GM23248 (cell line): ENCODE results near the gene ASB12. TPM values are rescaled to one million over a fixed set of nuclear protein-coding genes. Genes with fewer than 3 reads are reported as not detected.

ENCODE experiments used
- DNase-seq: peaks from one replicate; pipeline ENCODE4 v3.0.0-alpha.2; 2015
- H2AFZ ChIP-seq: fragments of 200-600 bp; sonication (generic); 2 replicates; pipeline ENCODE4 v1.6.1; 2016; ENCODE audit warnings: antibody characterized with exemption
- H3F3A ChIP-seq: fragments of 200-600 bp; sonication (generic); 2 replicates; pipeline ENCODE4 v1.6.1; 2016; ENCODE audit warnings: mild to moderate bottlenecking, antibody characterized with exemption, mixed run types; ENCODE audit not compliant: insufficient read depth
- H3K27ac ChIP-seq: fragments of 200-600 bp; sonication (generic); 2 replicates; pipeline ENCODE4 v1.5.1; 2016; ENCODE audit warnings: mild to moderate bottlenecking
- H3K27me3 ChIP-seq: fragments of 200-600 bp; sonication (generic); replicated peaks from 2 replicates; pipeline ENCODE4 v1.6.1; 2016; ENCODE audit warnings: mild to moderate bottlenecking; ENCODE audit not compliant: insufficient read depth
- H3K36me3 ChIP-seq: fragments of 200-600 bp; sonication (generic); 2 replicates; pipeline ENCODE4 v1.6.1; 2016; ENCODE audit warnings: low read depth, mild to moderate bottlenecking
- H3K4me1 ChIP-seq: fragments of 200-600 bp; sonication (generic); 2 replicates; pipeline ENCODE4 v1.6.1; 2016; ENCODE audit warnings: mild to moderate bottlenecking; ENCODE audit not compliant: insufficient read depth
- H3K4me2 ChIP-seq: fragments of 200-600 bp; sonication (generic); one replicate; pipeline ENCODE4 v1.6.1; 2016; ENCODE audit warnings: mild to moderate bottlenecking; ENCODE audit not compliant: unreplicated experiment
- H3K4me3 ChIP-seq: fragments of 200-600 bp; sonication (generic); 2 replicates; pipeline ENCODE4 v1.5.1; 2016; ENCODE audit warnings: mild to moderate bottlenecking
- H3K79me2 ChIP-seq: fragments of 200-600 bp; sonication (generic); 2 replicates; pipeline ENCODE4 v1.6.1; 2016; ENCODE audit warnings: mild to moderate bottlenecking; ENCODE audit not compliant: insufficient read depth
- H3K9ac ChIP-seq: fragments of 200-600 bp; sonication (generic); 2 replicates; pipeline ENCODE4 v1.6.1; 2016; ENCODE audit warnings: mild to moderate bottlenecking
- H3K9me2 ChIP-seq: fragments of 200-600 bp; sonication (generic); 2 replicates; pipeline ENCODE4 v1.6.1; 2016; ENCODE audit warnings: mixed run types, mild to moderate bottlenecking, moderate library complexity; ENCODE audit not compliant: insufficient read depth
- H3K9me3 ChIP-seq: fragments of 200-600 bp; sonication (generic); one replicate; pipeline ENCODE4 v1.6.1; 2017; ENCODE audit warnings: low read depth
- H4K20me1 ChIP-seq: fragments of 200-600 bp; sonication (generic); 2 replicates; pipeline ENCODE4 v1.6.0; 2016; ENCODE audit not compliant: insufficient read depth
- EZH2 ChIP-seq: fragments of 200-600 bp; sonication (generic); IDR thresholded peaks from 2 replicates; pipeline ENCODE4 v1.6.1; 2018; ENCODE audit warnings: antibody characterized with exemption, mild to moderate bottlenecking; ENCODE audit not compliant: insufficient read depth, poor library complexity, severe bottlenecking
- EZH2phosphoT487 ChIP-seq: fragments of 200-600 bp; sonication (generic); IDR thresholded peaks from 2 replicates; pipeline ENCODE4 v1.6.1; 2018; ENCODE audit warnings: antibody characterized with exemption, moderate library complexity, mild to moderate bottlenecking, low read depth; ENCODE audit not compliant: insufficient read depth
- WGBS, 2 experiments: methylation state at CpG; one replicate each; pipeline ENCODE4 v1.1.6; 2015 to 2017; ENCODE audit warnings: low lambda C conversion rate in 2 of 2, low coverage in 1 of 2; ENCODE audit errors: missing lambda C conversion rate in 2 of 2; 5-methylcytosine and 5-hydroxymethylcytosine counted together
- in situ Hi-C: fragments of 300-500 bp; cut with MboI; formaldehyde crosslinking; loops from 2 replicates; pipeline ENCODE4 v1.15.0; 2020
- polyA plus RNA-seq: library from polyadenylated mRNA; unstranded; fragments of >200 nt; fragmentation: Nextera tagmentation; extraction: Ambion mirVana; gene quantifications from 2 replicates; pipeline ENCODE4 v1.2.1, GENCODE V29; 2016
- total RNA-seq: library from RNA; depleted of rRNA; stranded (reverse); fragments of >200 nt; shearing (Covaris generic); gene quantifications from 2 replicates; pipeline ENCODE4 v1.2.3, GENCODE V29; 2014

The ASB12 gene
- total and polyA plus RNA-seq, 2 experiments from 2014 or later, result 0.22 TPM; not detected in 1

- Histone ChIP-seq H3K4me3 (no peak overlapping the region), H3K4me1 (no peaks in the 10 kb centered on the region), H3K27ac (no peak overlapping the region), H3K27me3 (no peaks in the 10 kb centered on the region), H2AFZ (no peak overlapping the region), H3K79me2 (no peaks in the 10 kb centered on the region), H3F3A (no peaks in the 10 kb centered on the region), H3K9me3 (no peaks in the 10 kb centered on the region), H3K9ac (no peak overlapping the region), H3K36me3 (no peaks in the 10 kb centered on the region), H3K4me2 (no peak overlapping the region), H3K9me2 (no peaks in the 10 kb centered on the region), H4K20me1 (no peaks in the 10 kb centered on the region)
- TF ChIP-seq EZH2phosphoT487 (no peak), EZH2 (no peak)
- 60 to 73% methylated on average over 3 to 4 of the region's 5 CpGs for WGBS, 2 experiments
- in situ Hi-C loops, result no loop called here
- no peak for DNase-seq
These were observed 37.7 kb downstream of the ASB12 start for GRCh38 chrX:64192673-64193072.

- Histone ChIP-seq H3K9ac (no peak overlapping the region), H3K36me3 (no peaks in the 10 kb centered on the region), H3K27me3 (no peaks in the 10 kb centered on the region), H3K4me1 (no peaks in the 10 kb centered on the region), H4K20me1 (no peaks in the 10 kb centered on the region), H3K4me2 (no peak overlapping the region), H3K9me3 (no peaks in the 10 kb centered on the region), H2AFZ (no peak overlapping the region), H3K79me2 (no peaks in the 10 kb centered on the region), H3K4me3 (no peak overlapping the region), H3K27ac (no peak overlapping the region), H3K9me2 (no peaks in the 10 kb centered on the region), H3F3A (no peaks in the 10 kb centered on the region)
- DNase-seq, result no peak
- no peak for TF ChIP-seq EZH2
- no peak for TF ChIP-seq EZH2phosphoT487
- WGBS, 2 experiments, result 93 to 100% methylated on average over 3 of the region's 3 CpGs
- in situ Hi-C loops, result no loop called here
These were observed 38.4 kb downstream of the ASB12 start for GRCh38 chrX:64192040-64192439.

- Histone ChIP-seq H3K4me2 (no peak overlapping the region), H3K27ac (no peak overlapping the region), H3F3A (no peaks in the 10 kb centered on the region), H3K4me1 (no peaks in the 10 kb centered on the region), H3K9ac (no peak overlapping the region), H3K9me2 (no peaks in the 10 kb centered on the region), H3K27me3 (no peaks in the 10 kb centered on the region), H3K79me2 (no peaks in the 10 kb centered on the region), H4K20me1 (no peaks in the 10 kb centered on the region), H3K9me3 (no peaks in the 10 kb centered on the region), H3K4me3 (no peak overlapping the region), H2AFZ (no peak overlapping the region), H3K36me3 (no peaks in the 10 kb centered on the region)
- in situ Hi-C loops, result no loop called here
- 97% methylated on average over 16 to 17 of the region's 19 CpGs for WGBS, 2 experiments
- TF ChIP-seq EZH2 (no peak), EZH2phosphoT487 (no peak)
- no peak for DNase-seq
These were observed 39.0 kb downstream of the ASB12 start for GRCh38 chrX:64191281-64192010.

- TF ChIP-seq EZH2, result no peak
- TF ChIP-seq EZH2phosphoT487, result no peak
- Histone ChIP-seq H3K4me3 (no peak overlapping the region), H3K9me2 (no peaks in the 10 kb centered on the region), H3K27me3 (no peaks in the 10 kb centered on the region), H2AFZ (no peak overlapping the region), H3K36me3 (no peaks in the 10 kb centered on the region), H3K9ac (no peak overlapping the region), H4K20me1 (no peaks in the 10 kb centered on the region), H3K4me1 (no peaks in the 10 kb centered on the region), H3K79me2 (no peaks in the 10 kb centered on the region), H3K4me2 (no peak overlapping the region), H3K27ac (no peak overlapping the region), H3F3A (no peaks in the 10 kb centered on the region), H3K9me3 (no peaks in the 10 kb centered on the region)
- WGBS, 2 experiments, result 97% methylated on average over 8 to 9 of the region's 10 CpGs
- in situ Hi-C loops, result no loop called here
- DNase-seq, result no peak
These were observed 40.2 kb downstream of the ASB12 start for GRCh38 chrX:64190136-64190740.
